HUES48 (cell line): Measurements from ENCODE around the gene EIF4ENIF1.

Experiments
- H3K27ac ChIP-seq: one replicate; pipeline ENCODE4 v1.7.0; 2013; ENCODE audit warnings: low read depth, low read length, inconsistent platforms
- H3K27me3 ChIP-seq: 2 replicates; pipeline ENCODE4 v1.6.1; 2013; ENCODE audit warnings: mild to moderate bottlenecking, low read length; ENCODE audit not compliant: control insufficient read depth, insufficient read depth
- H3K36me3 ChIP-seq: 2 replicates; pipeline ENCODE4 v1.6.1; 2013; ENCODE audit warnings: low read length; ENCODE audit not compliant: control insufficient read depth, insufficient read depth
- H3K4me1 ChIP-seq: 2 replicates; pipeline ENCODE4 v1.6.1; 2013; ENCODE audit warnings: mild to moderate bottlenecking, low read length; ENCODE audit not compliant: control insufficient read depth, insufficient read depth
- H3K4me3 ChIP-seq: 2 replicates; pipeline ENCODE4 v1.5.1; 2013; ENCODE audit warnings: mild to moderate bottlenecking, low read depth, low read length
- H3K9ac ChIP-seq: 2 replicates; pipeline ENCODE4 v1.6.1; 2013; ENCODE audit warnings: mild to moderate bottlenecking, low read depth, low read length, moderate library complexity
- H3K9me3 ChIP-seq: 2 replicates; pipeline ENCODE4 v1.6.1; 2013; ENCODE audit warnings: low read length; ENCODE audit not compliant: control insufficient read depth, insufficient read depth

EIF4ENIF1 gene

DNA sequence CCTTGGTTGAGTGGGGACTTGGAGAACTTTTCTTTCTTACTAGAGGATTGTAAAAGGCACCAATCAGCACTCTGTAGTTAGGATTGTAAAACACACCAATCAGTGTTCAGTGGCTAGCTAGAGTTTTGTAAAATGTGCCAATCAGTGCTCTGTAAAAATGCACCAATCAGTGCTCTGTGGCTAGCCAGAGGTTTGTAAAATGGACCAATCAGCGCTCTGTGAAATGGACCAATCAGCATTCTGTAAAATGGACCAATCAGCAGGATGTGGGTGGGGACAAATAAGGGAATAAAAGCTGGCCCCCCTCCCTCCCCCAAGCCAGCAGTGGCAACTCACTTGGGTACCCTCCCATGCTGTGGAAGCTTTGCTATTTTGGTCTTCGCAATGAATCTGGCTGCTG is 95.7 kb downstream of the EIF4ENIF1 start:
- H3K27me3 ChIP-seq, result no peaks in the 10 kb centered on the region
- no peak overlapping the region for H3K9ac ChIP-seq
- no peaks in the 10 kb centered on the region for H3K36me3 ChIP-seq
- no peaks in the 10 kb centered on the region for H3K4me1 ChIP-seq
- H3K4me3 ChIP-seq, result no peak overlapping the region
- H3K27ac ChIP-seq, result no peak overlapping the region
- no peaks in the 10 kb centered on the region for H3K9me3 ChIP-seq
